ENCODE results near the gene ANTXR1. TPM values are rescaled to one million over a fixed set of nuclear protein-coding genes. Genes with fewer than 3 reads are reported as not detected.

ANTXR1 gene
- polyA plus RNA-seq, 1 of the 3 experiments (the other 2 are of a cell fraction): 114 TPM

DNA sequence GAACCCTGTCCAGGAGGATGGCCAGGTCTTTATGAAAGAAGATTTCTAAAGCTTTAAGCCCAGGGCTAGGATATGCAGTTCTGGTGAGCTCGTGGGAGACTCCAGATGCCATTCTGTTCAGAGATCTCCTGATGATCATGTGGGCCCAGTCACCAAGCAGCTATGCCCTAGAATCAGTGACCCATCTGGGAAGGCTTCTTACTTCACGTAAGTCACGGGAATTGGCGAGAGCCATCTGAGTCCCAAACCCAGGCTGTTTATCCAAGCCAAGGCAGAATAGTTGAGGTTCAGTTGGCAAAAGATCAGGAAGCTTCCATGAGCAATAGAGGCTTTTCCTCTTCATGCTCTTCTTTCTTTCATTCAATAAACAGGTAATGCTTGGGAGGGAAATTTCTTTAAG is 23.9 kb downstream of the ANTXR1 start:
- CTCF ChIA-PET: no interaction called here
- POLR2A ChIA-PET: no interaction called here
- Histone ChIP-seq H3K36me3 (replicated peaks in 1 of 2; ENCODE audit: control insufficient read depth in 1 of 2, insufficient read depth in 2 of 2, low read length in 1 of 2) (peaks cover 29 to 36% of the 10 kb centered on the region in 2 experiments), H3K27ac (ENCODE audit: low read depth in 2 of 2, low read length in 1 of 2) (peak overlapping the region in 1 of 2 experiments; percentile 10; a peak in 1 of 4 replicates), H3K4me1 (ENCODE audit: control insufficient read depth in 1 of 2, insufficient read depth in 2 of 2, low read depth in 1 of 2, low read length in 1 of 2) (peaks cover 6 to 21% of the 10 kb centered on the region in 2 experiments; a peak in 2 of 4 replicates), H4K20me1 (ENCODE audit: insufficient read depth) (peaks cover 96% of the 10 kb centered on the region), H3K4me2 (no peak overlapping the region), H3K9ac (no peak overlapping the region), H2AFZ (ENCODE audit: low read depth) (no peak overlapping the region), H3K9me3 (no peaks in the 10 kb centered on the region), H3K79me2 (ENCODE audit: insufficient read depth) (peaks cover 98% of the 10 kb centered on the region), H3K27me3 (ENCODE audit: insufficient read depth) (no peaks in the 10 kb centered on the region), H3K9me2 (no peaks in the 10 kb centered on the region), H3F3A (replicated peaks; ENCODE audit: insufficient read depth) (peaks cover 12% of the 10 kb centered on the region), H3K4me3 (ENCODE audit: low read depth in 2 of 2, low read length in 1 of 2) (no peak overlapping the region)
- TF ChIP-seq SMC3 (IDR thresholded peaks at IDR 0.05; ENCODE audit: low read depth, low read length): no peak
- TF ChIP-seq FOXM1 (IDR thresholded peaks at IDR 0.05; ENCODE audit: low read depth): no peak
- TF ChIP-seq, protein P1, sequence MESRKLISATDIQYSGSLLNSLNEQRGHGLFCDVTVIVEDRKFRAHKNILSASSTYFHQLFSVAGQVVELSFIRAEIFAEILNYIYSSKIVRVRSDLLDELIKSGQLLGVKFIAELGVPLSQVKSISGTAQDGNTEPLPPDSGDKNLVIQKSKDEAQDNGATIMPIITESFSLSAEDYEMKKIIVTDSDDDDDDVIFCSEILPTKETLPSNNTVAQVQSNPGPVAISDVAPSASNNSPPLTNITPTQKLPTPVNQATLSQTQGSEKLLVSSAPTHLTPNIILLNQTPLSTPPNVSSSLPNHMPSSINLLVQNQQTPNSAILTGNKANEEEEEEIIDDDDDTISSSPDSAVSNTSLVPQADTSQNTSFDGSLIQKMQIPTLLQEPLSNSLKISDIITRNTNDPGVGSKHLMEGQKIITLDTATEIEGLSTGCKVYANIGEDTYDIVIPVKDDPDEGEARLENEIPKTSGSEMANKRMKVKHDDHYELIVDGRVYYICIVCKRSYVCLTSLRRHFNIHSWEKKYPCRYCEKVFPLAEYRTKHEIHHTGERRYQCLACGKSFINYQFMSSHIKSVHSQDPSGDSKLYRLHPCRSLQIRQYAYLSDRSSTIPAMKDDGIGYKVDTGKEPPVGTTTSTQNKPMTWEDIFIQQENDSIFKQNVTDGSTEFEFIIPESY (IDR thresholded peaks at IDR 0.05; ENCODE audit: borderline replicate concordance, low read depth): no peak
- TF ChIP-seq, protein P2, sequence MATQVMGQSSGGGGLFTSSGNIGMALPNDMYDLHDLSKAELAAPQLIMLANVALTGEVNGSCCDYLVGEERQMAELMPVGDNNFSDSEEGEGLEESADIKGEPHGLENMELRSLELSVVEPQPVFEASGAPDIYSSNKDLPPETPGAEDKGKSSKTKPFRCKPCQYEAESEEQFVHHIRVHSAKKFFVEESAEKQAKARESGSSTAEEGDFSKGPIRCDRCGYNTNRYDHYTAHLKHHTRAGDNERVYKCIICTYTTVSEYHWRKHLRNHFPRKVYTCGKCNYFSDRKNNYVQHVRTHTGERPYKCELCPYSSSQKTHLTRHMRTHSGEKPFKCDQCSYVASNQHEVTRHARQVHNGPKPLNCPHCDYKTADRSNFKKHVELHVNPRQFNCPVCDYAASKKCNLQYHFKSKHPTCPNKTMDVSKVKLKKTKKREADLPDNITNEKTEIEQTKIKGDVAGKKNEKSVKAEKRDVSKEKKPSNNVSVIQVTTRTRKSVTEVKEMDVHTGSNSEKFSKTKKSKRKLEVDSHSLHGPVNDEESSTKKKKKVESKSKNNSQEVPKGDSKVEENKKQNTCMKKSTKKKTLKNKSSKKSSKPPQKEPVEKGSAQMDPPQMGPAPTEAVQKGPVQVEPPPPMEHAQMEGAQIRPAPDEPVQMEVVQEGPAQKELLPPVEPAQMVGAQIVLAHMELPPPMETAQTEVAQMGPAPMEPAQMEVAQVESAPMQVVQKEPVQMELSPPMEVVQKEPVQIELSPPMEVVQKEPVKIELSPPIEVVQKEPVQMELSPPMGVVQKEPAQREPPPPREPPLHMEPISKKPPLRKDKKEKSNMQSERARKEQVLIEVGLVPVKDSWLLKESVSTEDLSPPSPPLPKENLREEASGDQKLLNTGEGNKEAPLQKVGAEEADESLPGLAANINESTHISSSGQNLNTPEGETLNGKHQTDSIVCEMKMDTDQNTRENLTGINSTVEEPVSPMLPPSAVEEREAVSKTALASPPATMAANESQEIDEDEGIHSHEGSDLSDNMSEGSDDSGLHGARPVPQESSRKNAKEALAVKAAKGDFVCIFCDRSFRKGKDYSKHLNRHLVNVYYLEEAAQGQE (IDR thresholded peaks at IDR 0.05; ENCODE audit: low read depth, low read length): no peak
- TF ChIP-seq, protein P3, sequence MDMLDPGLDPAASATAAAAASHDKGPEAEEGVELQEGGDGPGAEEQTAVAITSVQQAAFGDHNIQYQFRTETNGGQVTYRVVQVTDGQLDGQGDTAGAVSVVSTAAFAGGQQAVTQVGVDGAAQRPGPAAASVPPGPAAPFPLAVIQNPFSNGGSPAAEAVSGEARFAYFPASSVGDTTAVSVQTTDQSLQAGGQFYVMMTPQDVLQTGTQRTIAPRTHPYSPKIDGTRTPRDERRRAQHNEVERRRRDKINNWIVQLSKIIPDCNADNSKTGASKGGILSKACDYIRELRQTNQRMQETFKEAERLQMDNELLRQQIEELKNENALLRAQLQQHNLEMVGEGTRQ (IDR thresholded peaks at IDR 0.05; ENCODE audit: borderline replicate concordance, low read depth, low read length): no peak
- TF ChIP-seq, protein P4, sequence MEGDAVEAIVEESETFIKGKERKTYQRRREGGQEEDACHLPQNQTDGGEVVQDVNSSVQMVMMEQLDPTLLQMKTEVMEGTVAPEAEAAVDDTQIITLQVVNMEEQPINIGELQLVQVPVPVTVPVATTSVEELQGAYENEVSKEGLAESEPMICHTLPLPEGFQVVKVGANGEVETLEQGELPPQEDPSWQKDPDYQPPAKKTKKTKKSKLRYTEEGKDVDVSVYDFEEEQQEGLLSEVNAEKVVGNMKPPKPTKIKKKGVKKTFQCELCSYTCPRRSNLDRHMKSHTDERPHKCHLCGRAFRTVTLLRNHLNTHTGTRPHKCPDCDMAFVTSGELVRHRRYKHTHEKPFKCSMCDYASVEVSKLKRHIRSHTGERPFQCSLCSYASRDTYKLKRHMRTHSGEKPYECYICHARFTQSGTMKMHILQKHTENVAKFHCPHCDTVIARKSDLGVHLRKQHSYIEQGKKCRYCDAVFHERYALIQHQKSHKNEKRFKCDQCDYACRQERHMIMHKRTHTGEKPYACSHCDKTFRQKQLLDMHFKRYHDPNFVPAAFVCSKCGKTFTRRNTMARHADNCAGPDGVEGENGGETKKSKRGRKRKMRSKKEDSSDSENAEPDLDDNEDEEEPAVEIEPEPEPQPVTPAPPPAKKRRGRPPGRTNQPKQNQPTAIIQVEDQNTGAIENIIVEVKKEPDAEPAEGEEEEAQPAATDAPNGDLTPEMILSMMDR (IDR thresholded peaks at IDR 0.05): no peak
- TF ChIP-seq EZH2phosphoT487 (IDR thresholded peaks at IDR 0.05; ENCODE audit: borderline replicate concordance, low read depth): no peak
- no peak for TF ChIP-seq EP300 (IDR thresholded peaks at IDR 0.05; ENCODE audit: borderline replicate concordance in 1 of 2, low read depth in 1 of 2, low read length in 1 of 2)
- TF ChIP-seq POLR2AphosphoS5 (IDR thresholded peaks at IDR 0.05; ENCODE audit: low read depth, low read length): no peak
- no peak for TF ChIP-seq RAD21 (IDR thresholded peaks at IDR 0.05; ENCODE audit: low read length)
- TF ChIP-seq, protein P5, sequence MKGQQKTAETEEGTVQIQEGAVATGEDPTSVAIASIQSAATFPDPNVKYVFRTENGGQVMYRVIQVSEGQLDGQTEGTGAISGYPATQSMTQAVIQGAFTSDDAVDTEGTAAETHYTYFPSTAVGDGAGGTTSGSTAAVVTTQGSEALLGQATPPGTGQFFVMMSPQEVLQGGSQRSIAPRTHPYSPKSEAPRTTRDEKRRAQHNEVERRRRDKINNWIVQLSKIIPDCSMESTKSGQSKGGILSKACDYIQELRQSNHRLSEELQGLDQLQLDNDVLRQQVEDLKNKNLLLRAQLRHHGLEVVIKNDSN (IDR thresholded peaks at IDR 0.05; ENCODE audit: borderline replicate concordance, low read depth): no peak
- no peak for TF ChIP-seq GATA2 (CRISPR knock-in tag; IDR thresholded peaks at IDR 0.05)
- no peak for TF ChIP-seq YY1 (IDR thresholded peaks at IDR 0.05; ENCODE audit: low read depth)
- WGBS (ENCODE audit: low lambda C conversion rate): 95% methylated on average over 4 of the region's 4 CpGs
- DNase-seq: no peak

All from SK-N-SH (cell line).